Fibroblast of lung (primary cell): Measurements from ENCODE around the gene TRIP6.

Experiments
- CTCF ChIP-seq, 2 donors: IDR thresholded peaks in 1 of 2; conservative IDR thresholded peaks in 1 of 2; 1 replicate in 1 of 2; 2 replicates in 1 of 2; pipeline ENCODE4 v1.5.1; 2011 to 2012; ENCODE audit warnings: low read length in 2 of 2, control low read depth in 1 of 2, inconsistent platforms in 1 of 2, low read depth in 1 of 2, mild to moderate bottlenecking in 1 of 2
- EZH2 ChIP-seq: IDR thresholded peaks from 2 replicates; pipeline ENCODE4 v1.5.1; 2012; ENCODE audit warnings: low read length, control low read depth, mild to moderate bottlenecking; ENCODE audit errors: missing control alignments

DNA sequence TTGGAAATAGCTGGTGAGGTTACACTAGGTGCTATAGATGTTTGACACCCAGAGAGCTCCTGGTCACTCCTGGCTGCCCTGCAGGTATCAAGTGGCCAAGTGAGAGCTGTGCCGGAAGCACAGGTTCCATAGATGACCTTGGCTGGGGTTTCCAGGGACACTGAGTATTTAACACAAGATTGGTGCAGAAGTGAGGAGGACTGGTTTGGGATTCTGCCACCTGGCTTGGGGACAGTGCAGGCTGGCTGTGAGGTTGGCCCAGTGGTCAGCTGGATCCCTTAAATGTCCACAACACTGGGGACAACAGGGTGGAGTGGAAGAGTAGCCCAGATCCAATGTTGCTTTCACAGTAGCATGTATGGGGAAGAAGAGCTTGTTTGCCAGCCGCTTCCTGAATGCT is 33.8 kb downstream of the TRIP6 start:
- TF ChIP-seq CTCF (conservative IDR thresholded peaks at IDR 0.05 in 1 of 2, IDR thresholded peaks at IDR 0.05 in 1 of 2; ENCODE audit: low read depth in 1 of 2, low read length in 2 of 2): no peak
- TF ChIP-seq EZH2: no peak
